NCI-H2227 (cell line): ENCODE results near the gene LILRB2.
"Not testable (repeated sequence)": the region's sequence is repeated elsewhere in the genome, so short reads cannot be mapped to it uniquely, and the experiment has no call there.

ENCODE experiments used
- DNase-seq: peaks from one replicate; lab custom pipeline; 2025; ENCODE audit not compliant: unreplicated experiment; lab: John Stamatoyannopoulos, UW

The LILRB2 gene

DNA sequence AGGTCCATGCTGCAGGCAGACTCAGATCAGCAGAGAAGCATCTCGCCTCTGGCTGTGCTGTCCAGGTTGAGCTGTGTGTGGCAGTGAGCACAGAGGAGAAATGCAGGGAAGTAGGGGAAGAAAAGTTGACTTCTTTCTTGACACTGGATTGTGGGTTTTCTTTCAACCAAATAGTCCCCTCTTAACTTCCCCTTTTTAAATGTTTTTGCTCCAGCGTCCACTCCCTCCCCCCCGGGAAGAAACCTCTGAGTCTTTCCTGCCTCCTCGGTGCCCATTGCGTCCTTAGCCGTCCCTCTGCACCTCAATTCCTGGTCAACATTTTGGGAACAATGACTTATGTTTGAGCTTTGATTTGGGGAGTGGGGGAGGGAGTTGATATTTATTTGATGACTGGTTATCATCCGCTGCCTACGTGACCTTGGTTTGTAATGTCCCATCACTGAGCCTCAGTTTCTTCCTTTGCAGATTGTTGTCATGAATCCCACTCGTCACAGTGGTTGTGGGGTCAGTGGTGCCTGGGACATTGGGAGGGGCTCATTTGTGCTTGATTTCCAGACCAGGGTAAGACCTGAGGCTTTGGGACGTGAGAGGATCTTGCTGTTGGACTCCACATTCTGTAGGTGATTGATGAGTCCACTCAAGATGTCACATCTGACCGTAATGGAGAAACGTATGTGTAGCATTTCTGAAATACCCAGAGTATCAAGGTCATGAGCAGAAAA lies at the start of gene LILRB2:
TSS of gene LILRB2 (minus strand) at position 104 of the 722 bp plus-strand sequence. CDS start 614 bp downstream, outside the sequence.
- no peak for DNase-seq

DNA sequence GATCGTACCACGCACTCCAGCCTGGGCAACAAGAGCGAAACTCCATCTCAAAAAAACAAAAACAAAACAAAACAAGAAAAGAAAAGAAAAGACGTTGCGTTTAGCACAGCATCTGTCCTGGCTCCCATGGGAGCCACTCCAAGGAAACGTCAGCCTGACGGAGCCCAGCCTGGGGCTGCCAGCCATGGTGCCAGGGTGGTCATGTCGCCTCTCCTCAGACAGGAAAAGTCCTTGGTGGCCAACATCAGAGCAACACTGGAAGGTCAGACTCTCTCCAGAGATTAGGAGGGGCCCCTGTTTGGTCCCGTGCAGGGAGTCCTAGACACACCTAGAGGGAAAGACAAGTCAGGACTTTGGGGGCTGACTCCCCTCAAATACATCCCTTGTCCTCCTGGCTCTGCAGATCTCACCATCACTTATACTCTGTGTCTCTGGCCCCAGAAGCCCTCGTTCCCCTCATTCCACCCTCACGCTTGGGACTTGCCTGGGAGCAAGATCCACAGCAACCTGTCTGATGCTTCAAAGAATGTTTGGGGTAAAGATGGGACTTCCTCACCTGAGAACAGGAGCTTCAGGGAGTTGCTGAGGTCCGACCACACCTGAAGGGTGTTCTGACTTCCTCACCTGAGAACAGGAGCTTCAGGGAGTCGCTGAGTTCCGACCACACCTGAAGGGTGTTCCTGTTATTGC lies 48.7 kb upstream of the LILRB2 start:
- no peak for DNase-seq

DNA sequence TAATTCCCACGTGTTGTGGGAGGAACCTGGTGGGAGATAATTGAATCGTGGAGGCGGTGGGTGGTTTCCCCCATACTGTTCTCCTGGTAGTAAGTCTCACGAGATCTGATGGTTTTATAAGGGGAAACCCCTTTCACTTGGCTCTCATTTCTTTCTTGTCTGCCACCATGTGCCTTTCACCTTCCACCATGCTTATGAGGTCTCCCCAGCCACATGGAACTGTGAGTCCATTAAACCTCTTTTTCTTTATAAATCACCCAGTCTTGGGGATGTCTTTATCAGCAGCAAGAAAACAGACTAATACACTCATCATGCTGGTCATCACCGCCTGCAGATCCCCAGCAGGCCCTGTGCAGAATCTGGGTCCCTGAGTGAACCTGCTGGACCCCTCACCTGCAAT lies 47.9 kb upstream of the LILRB2 start:
- DNase-seq: not testable (repeated sequence)

DNA sequence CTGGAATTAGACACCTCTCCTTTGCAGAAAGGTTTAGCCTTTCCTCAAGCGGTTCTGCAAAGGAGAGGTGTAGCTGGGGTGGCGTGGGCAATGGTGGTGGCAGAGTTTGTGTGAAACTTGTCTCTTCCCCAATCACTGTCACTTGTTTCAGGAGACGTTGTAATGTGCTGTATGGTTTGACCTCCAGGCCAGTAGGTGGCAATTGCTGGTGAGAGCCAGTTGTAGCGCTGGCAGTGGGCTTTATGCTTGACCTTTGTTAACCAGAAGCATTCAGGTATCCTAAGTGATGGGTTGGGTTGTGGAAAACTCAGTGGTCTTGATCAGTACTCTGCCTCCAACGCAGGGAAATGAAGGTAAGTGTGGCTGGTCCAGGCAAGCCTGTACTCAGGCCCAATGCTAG lies 44.7 kb upstream of the LILRB2 start:
- DNase-seq: no peak

DNA sequence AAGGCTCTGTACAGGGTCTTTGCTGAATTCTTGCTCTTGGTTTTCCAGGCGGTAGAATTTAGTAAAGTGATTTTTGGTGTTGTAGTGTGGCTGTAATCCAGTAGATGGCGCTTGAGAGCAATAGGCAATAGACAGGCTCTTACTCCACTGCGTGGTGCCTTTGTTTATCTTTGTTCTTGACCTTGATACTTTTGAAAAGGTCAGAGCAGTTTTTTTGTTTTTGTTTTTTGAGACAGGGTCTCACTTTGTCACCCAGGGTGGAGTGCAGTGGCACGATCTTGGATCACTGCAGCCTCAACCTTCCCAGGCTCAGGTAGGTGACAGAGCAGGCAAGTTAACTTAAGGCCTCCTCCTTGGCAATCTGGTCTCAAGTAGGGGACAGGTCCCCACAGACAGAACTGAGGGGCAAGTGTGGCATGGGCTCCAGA lies 44.3 kb upstream of the LILRB2 start:
- DNase-seq: peak; percentile 74

DNA sequence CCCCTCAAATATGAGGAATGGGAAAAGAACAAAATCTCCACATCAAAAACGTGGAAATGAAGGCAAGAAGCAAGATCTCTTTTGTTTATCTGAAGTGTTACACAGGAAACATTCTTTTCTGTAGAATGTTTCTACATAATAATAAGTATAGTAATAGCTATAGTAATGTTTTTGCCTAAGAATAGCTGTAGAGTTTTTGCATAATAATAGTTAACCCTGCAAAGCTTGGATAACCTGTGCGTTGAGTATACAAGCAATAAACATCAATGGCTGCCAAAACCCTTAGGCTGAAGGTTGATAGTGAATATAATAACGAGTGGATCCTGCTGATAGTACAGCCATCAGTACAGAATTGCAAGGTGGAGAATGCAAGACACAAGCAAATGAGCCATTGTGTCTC lies 43.2 kb upstream of the LILRB2 start:
- DNase-seq: no peak

DNA sequence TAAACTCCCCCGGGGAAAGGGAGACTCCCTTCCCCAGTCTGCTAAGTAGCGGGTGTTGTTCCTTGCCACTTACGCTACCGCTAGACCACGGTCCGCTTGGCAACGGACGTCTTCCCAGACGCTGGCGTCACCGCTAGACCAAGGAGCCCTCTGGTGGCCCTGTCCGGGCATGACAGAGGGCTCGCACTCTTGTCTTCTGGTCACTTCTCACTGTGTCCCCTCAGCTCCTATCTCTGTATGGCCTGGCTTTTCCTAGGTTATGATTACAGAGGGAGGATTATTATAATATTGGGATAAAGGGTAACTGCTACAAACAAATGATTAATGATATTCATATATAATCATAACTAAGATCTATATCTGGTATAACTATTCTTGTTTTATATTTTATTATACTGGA lies 42.0 kb upstream of the LILRB2 start:
- not testable (repeated sequence) for DNase-seq

DNA sequence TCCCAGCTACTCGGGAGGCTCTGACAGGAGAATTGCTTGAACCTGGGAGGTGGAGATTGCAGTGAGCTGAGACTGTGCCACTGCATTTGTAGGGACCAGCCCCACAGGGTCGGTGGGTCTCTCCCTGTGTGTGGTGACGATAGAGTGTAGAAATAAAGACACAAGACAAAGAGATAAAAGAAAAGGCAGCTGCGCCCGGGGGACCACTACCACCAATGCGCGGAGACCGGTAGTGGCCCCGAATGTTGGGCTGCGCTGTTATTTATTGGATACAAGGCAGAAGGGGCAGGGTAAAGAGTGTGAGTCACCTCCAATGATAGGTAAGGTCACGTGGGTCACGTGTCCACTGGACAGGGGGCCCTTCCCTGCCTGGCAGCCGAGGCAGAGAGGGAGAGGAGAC lies 41.4 kb upstream of the LILRB2 start:
- DNase-seq: not testable (repeated sequence)

DNA sequence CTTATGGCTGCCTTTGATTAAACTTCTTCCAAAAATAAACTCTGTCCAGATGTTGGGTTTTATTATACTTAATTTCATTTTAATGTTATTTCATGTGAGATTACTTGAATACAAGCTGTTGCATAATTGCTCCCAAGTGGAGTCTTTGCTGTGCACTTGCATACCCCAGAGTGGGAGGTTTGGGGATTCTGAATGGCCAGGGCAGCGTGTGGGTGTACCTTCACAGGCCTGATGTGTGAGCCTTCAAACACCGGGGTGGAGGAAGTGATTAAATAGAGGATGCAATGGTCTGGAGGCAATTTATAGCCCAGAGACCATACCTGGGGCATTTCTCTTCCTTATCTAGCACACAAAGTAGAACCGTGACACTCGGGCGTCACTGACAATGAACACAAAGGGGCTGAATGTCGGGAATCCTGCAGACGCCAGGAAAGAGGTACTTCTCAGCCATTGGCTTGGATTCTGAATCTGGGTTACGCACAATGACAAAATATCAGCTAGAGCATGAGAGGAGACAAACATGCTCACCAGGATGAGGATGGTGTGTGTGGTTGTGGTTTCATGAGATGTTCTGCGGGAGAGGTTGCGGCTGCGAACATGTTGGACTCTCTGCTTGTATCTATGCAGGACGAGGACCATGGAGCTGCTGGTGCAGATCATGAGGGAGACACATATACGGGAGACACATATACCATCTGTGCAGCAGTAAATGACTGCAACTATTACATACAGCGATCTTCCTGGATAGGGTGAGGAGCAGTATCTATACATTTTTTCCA lies 39.2 kb upstream of the LILRB2 start:
- no peak for DNase-seq

DNA sequence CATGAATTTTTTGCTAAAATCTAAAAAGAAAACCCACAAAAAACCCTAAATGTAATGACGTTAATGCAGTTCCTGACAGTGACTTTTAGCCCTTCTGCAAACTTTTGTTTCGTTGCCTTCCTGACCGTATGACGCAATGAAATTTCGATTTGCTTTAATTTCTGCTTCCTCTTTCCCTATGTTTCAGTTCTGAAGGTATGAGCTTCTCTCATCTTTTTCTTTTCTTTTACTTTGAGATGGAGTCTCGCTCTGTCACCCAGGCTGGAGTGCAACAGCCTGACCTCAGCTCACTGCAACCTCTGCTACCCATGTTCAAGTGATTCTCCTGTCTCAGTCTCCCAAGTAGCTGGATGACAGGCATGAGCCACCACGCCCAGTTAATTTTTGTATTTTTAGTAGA lies 38.1 kb upstream of the LILRB2 start:
- no peak for DNase-seq

DNA sequence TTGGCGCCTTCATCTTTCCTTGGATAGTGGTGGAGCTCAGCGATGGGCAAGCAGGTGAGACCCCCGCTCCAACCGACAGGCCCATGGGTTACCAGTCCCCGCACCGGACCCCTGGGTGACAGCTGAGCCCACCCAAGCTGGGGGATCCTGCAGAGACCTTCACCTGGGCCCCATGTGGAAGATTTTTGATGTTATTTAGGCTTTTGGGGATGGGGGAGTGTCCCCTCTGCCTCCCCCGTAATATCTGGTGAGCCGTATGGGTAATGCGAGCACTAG lies 37.0 kb upstream of the LILRB2 start:
- no peak for DNase-seq

DNA sequence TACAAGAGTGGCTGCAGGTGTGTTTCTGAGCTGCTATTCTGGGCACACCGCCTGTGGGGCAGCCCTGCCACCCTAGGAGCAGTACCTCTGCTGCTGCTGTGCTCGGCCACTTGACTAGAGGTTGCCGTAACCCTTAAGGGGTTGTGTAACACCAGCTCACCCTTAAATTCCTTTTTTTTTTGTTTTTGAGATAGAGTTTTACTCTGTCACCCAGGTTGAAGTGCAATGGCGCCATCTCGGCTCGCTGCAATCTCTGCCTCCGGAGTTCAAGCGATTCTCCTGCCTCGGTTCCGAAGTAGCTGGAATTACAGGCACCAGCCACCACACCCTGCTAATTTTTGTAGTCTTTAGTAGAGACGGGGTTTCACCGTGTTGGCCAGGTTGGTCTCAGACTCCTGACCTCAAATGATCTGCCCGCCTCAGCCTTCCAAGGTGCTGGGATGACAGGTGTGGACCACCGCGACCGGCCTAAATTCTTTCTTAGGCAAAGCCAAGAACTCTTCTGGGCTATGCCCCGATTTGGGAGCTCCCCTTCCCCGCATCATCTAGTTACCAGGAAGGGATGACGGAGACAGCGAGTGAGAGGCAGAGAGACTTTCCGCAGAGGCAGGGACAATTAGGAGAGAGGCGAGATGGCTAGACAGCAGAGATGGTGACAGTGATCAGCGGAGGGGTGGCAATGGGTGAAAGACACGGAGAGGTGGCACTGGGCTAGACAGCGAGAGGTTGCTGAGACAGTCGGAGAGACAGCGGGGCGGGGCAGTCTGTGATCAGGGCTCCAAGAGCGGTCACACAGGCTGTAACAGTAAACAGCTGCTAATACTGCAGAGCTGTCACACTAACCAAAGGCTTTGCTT lies 36.4 kb upstream of the LILRB2 start:
- no peak for DNase-seq

DNA sequence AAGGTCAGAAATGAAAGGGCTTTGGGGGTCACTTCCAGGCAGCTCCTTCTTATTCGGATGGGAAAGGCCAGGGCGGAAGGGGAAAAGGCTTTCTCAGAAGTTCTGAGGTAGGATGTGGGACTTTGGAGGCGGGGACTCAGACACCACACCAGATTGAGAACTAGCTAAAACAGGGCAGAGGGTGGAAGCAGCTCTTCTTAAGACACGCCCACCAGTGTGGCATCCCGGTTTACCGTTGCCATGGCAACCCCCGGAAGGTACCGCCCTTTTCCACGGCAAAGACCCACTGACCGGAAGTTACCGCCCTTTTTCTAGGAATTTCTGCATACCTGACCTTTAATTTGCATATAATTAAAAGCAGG lies 35.8 kb upstream of the LILRB2 start:
- peak; percentile 67 for DNase-seq

DNA sequence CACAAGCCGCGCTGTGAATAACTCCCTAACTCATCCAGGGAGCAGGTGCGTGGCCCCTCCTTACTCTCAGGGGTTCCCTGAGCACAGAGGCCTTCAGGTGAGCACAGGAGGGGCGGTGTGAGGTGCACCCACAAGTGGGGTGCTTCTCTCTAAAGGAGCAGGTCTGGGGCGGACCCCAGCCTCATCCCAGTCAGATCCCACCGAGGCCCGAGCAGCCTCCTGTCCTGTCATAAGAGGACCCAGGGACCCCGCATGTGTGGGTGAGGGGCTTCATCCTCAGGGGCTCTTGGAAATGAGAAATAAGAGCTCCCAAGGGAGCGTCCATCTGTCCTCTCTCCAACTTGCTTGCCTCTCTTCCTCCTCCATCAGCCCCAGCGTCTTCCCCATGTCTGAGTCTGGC lies 35.0 kb upstream of the LILRB2 start:
- no peak for DNase-seq

DNA sequence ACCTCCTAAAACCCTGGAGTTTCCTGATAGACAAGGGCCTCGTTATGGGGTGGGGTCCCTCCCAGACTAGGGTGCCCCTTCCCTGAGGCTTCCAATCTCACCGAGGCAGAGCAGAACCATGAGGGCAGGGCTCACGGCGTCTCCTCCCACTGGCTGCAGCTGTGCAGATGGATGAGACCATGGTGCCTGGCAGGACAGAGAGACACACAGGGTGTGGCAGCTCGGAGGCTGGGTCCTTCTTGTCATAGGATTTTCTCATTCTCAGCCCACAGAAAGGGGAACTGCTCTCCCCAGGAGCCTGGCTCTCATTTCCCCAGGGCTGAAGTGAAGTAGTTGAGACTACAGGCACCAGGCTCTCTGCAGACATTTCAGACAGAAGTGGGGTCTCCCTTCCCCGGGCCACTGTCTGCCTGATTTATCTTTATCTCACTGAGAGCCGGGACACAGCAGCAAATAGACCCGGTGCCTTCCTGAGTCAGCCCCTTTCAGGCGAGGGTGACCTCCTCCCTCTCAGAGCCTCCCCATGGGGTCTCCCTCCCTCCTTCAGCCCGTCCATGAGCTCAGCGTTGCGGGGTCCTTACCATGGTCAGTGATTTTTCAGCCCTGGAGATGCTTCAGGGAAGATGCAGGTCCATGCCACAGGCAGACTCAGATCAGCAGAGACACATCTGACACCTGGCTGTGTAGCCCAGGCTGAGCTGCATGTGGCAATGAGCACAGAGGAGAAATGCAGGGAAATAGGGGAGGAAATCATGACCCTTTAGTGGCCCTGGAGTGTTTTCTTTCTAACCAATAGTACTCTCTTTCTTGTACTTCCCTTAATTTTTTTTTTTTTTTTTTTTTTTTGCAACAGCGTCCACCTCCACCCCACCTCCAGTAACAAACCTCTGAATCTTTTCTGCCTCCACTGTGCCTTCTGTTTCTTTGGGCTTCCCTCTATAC lies 31.8 kb upstream of the LILRB2 start, which contains the start of gene LILRA5:
TSS of gene LILRA5 (minus strand) at position 731 of the 942 bp plus-strand sequence. CDS start at position 584, 147 bp downstream.
- no peak for DNase-seq

DNA sequence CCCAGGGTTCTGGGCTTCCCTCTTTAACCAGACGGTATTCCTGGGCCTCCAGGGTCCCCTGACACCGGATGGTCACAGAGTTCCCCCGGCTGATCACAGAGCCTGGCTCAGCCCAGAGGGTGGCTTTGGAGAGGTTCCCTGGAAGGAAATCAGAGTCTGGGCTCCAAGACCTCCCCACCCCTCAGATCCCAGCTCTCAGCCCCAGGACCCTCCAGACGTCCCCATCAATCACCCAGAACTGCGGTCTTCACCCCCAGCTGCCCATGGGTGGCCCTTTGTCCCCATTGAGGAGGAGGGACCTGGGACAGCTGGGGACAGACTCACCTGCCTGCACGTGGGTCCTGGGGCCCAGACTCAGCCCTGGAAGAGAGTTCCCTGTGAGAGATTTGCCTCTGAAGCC lies 31.1 kb upstream of the LILRB2 start:
- no peak for DNase-seq

DNA sequence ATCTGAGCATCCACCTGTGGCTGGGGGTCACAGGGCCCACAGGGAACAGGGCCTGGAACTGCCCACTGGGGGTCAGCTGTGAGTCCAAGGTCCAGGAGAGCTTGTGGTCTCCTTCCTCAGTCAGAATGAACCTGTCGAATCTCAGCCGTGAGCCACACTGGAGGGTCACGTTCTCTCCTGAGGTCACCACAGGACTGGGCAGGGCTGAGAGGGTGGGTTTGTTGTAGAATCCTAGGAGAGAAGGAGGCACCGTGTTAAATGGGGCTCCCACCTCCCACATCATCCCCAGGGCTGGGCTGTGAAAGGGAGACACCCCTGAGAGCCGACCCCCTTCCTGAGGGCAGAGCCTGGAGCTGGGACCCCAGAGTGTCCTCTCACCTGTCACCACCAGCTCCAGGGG lies 30.6 kb upstream of the LILRB2 start:
- DNase-seq: no peak

DNA sequence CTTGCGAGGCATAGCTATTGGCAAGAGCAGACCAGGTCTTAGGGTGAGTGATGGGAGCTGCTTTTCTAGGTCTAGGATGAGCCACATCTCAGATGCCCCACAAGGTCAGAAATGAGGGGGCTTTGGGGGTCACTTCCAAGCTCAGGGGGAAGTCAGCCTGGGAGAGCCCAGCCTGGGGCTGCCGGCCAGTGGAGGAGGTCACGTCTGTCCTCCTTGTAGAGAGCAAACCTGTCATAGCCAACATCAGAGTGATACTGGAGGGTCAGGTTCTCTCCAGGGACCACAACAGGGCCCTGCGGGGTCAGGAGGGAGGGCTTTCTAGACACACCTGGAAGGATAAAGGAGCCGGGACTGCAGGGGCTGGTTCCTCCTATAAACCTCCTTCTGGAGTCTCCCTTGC lies 29.6 kb upstream of the LILRB2 start:
- no peak for DNase-seq

DNA sequence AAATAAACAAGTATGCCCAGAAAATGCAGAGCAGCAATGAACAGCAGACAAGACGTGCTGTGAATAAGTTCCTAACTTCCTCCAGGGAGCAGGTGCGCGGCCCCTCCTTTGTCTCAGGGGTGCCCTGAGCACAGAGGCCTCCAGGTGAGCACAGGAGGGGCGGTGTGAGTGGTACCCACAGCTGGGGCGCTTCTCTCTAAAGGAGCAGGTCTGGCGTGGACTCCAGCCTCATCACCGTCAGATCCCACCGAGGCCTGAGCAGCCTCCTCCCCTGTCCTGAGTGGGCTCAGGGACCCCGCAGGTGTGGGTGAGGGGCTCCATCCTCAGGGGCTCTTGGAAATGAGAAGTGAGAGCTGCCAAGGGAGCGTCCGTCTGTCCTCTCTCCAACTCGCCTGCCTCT lies 28.9 kb upstream of the LILRB2 start:
- DNase-seq: no peak

DNA sequence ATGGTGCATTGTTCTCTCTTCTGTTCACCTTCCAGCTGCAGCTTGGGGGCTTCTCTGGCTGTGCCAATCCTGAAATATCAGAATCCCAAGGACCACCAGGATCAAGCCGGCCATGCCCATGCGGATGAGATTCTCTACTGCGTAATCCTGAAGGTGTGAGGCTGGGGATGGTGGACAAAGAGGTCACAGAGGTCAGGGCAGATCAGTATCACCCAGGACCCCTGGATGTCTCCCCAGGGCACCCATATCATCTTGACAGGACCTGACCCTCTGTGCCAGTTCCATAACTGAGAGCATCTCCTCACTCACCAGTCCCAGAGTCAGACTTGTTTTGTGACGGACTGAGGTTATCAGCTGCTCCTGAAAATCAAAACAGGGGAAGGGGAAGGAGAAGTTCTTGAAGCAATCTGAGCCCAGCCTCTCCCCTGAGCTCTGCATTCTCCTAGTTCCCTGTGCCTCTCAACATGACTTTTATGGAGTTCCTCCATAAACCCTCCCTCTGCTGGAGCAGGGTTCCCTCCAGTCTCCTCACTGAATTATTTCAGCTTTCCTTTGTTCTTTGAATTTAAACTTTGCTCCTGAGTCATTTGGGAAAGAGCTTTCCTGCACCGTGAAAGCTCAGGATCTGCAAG lies 26.6 kb upstream of the LILRB2 start:
- no peak for DNase-seq
